ENCODE measurements around the gene GATD1.

GATD1 gene

DNA sequence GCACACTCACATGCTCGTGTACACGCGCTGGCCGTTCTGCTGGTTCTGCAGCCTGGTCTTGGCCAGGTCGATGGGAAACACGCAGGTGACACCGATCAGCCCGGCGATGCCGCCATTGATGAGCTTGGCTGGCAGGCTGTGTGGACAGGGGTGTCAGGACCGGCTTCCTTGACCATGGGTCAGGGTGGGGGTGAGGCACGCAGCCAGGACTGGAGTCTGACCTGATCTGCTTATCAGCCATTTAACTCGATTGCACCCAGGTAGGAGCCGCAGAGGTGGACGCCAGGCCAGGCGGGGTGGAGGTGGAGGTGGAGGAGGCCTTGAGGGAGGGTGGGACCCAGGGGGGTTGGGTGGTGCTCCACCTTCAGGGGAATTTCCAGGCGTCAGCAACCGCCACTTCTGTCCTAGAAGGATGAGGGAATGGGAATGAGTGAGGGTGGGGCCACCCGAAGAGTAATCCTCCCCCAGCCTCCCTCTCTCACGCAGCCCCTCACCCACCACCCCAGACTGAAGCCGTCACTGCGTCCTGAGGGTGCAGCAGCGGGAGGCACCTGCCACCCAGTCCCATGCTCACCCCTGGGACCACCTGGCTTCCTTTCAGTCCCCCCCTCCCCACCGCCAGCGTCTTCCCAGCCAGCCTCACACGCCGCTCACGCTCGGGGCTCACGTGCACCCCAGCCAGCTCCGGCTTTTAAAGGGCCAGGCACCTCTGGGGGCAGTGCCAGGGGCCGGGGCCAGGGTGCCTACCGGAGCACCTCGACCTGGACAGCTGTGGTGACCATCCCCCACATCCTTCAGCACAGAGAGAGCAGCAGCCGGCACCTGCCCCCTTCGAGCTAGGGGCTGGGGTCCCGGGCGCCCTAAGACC lies 17.7 kb upstream of the GATD1 start:
- no peak for DNase-seq
- Histone ChIP-seq H3K14ac (ENCODE audit: low read length) (no peak overlapping the region), H3K23ac (ENCODE audit: low read length) (no peak overlapping the region), H3K18ac (ENCODE audit: low read length) (no peak overlapping the region), H2AK5ac (ENCODE audit: low read length) (no peak overlapping the region), H3K79me2 (ENCODE audit: control insufficient read depth, insufficient read depth, low read length, poor library complexity) (peaks cover 6% of the 10 kb centered on the region), H3K36me3 (ENCODE audit: control insufficient read depth in 1 of 2, insufficient read depth in 2 of 2, low read length in 2 of 2) (peaks cover 48% of the 10 kb centered on the region in 2 experiments), H2BK5ac (ENCODE audit: low read depth, low read length, poor library complexity) (no peak overlapping the region), H4K91ac (ENCODE audit: low read depth, low read length) (no peak overlapping the region), H2BK120ac (ENCODE audit: insufficient read depth, low read length, poor library complexity) (no peak overlapping the region), H3K79me1 (ENCODE audit: low read length) (peaks cover 6% of the 10 kb centered on the region), H3K4me2 (ENCODE audit: low read length) (no peak overlapping the region), H3K27ac (ENCODE audit: low read depth, low read length) (no peak overlapping the region), H3K9ac (ENCODE audit: low read length) (no peak overlapping the region), H3K9me3 (ENCODE audit: insufficient read depth, low read depth, low read length) (no peaks in the 10 kb centered on the region), H3K27me3 (ENCODE audit: insufficient read depth, low read length) (no peaks in the 10 kb centered on the region), H2BK12ac (ENCODE audit: low read length) (no peak overlapping the region), H3K4ac (ENCODE audit: low read depth, low read length) (no peak overlapping the region), H4K8ac (ENCODE audit: low read depth, low read length) (no peak overlapping the region), H2AFZ (ENCODE audit: insufficient read depth, low read length, poor library complexity) (no peak overlapping the region), H4K12ac (ENCODE audit: low read depth, low read length) (no peak overlapping the region), H3K4me3 (ENCODE audit: low read depth, low read length) (no peak overlapping the region), H3K4me1 (ENCODE audit: control insufficient read depth in 1 of 2, insufficient read depth in 2 of 2, low read length in 2 of 2) (peaks cover 17% of the 10 kb centered on the region in 2 experiments)
- WGBS (ENCODE audit: extremely low coverage, insufficient coverage, insufficient read length), result no CpG with 5 or more reads among the region's 38 CpGs

GRCh38 chr11:794013-794765 lies 16.9 kb upstream of the GATD1 start:
- Histone ChIP-seq H2BK120ac (ENCODE audit: insufficient read depth, low read length, poor library complexity) (no peak overlapping the region), H3K4me1 (ENCODE audit: control insufficient read depth in 1 of 2, insufficient read depth in 2 of 2, low read length in 2 of 2) (peaks cover 17% of the 10 kb centered on the region in 2 experiments), H2AFZ (ENCODE audit: insufficient read depth, low read length, poor library complexity) (no peak overlapping the region), H3K79me2 (ENCODE audit: control insufficient read depth, insufficient read depth, low read length, poor library complexity) (peaks cover 6% of the 10 kb centered on the region), H3K4ac (ENCODE audit: low read depth, low read length) (no peak overlapping the region), H3K14ac (ENCODE audit: low read length) (no peak overlapping the region), H3K4me3 (ENCODE audit: low read depth, low read length) (no peak overlapping the region), H4K8ac (ENCODE audit: low read depth, low read length) (no peak overlapping the region), H3K9ac (ENCODE audit: low read length) (no peak overlapping the region), H3K27me3 (ENCODE audit: insufficient read depth, low read length) (peaks cover 2% of the 10 kb centered on the region), H3K79me1 (ENCODE audit: low read length) (peaks cover 6% of the 10 kb centered on the region), H2BK12ac (ENCODE audit: low read length) (no peak overlapping the region), H3K9me3 (ENCODE audit: insufficient read depth, low read depth, low read length) (no peaks in the 10 kb centered on the region), H4K91ac (ENCODE audit: low read depth, low read length) (no peak overlapping the region), H2BK5ac (ENCODE audit: low read depth, low read length, poor library complexity) (no peak overlapping the region), H3K4me2 (ENCODE audit: low read length) (no peak overlapping the region), H2AK5ac (ENCODE audit: low read length) (no peak overlapping the region), H3K36me3 (ENCODE audit: control insufficient read depth in 1 of 2, insufficient read depth in 2 of 2, low read length in 2 of 2) (peaks cover 40% of the 10 kb centered on the region in 2 experiments), H3K18ac (ENCODE audit: low read length) (no peak overlapping the region), H4K12ac (ENCODE audit: low read depth, low read length) (no peak overlapping the region), H3K27ac (ENCODE audit: low read depth, low read length) (no peak overlapping the region), H3K23ac (ENCODE audit: low read length) (no peak overlapping the region)
- DNase-seq, result no peak
- WGBS (ENCODE audit: extremely low coverage, insufficient coverage, insufficient read length), result no CpG with 5 or more reads among the region's 31 CpGs

DNA sequence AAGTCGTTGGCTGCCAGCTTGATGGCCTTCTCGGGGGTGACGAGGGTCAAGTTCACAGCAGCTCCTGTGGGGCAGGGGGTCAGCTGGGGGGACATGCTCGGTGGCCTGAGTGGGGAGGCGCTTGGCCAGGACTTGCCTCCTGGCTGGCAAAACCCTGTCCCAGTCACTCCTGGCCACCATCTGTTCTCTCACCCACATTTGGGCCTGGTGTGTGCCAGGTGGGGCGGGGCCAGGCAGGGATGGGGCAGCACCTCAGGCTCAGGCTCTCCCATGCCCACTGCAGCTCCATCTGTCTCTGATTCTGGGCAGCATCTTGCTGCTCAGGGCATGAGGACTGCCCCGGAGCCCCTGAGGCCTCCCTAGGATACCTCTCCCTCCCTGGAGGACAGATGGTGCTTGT lies 16.3 kb upstream of the GATD1 start:
- H3K9me3 ChIP-seq (ENCODE audit: insufficient read depth, low read depth, low read length), result no peaks in the 10 kb centered on the region
- DNase-seq, result no peak
- H2AK5ac ChIP-seq (ENCODE audit: low read length), result no peak overlapping the region
- H3K18ac ChIP-seq (ENCODE audit: low read length), result no peak overlapping the region
- no peak overlapping the region for H3K27ac ChIP-seq (ENCODE audit: low read depth, low read length)
- H2AFZ ChIP-seq (ENCODE audit: insufficient read depth, low read length, poor library complexity), result no peak overlapping the region
- H3K27me3 ChIP-seq (ENCODE audit: insufficient read depth, low read length), result peaks cover 2% of the 10 kb centered on the region
- no peak overlapping the region for H4K91ac ChIP-seq (ENCODE audit: low read depth, low read length)
- H3K4me1 ChIP-seq (ENCODE audit: control insufficient read depth in 1 of 2, insufficient read depth in 2 of 2, low read length in 2 of 2), result peaks cover 17% of the 10 kb centered on the region in 2 experiments
- no peak overlapping the region for H2BK120ac ChIP-seq (ENCODE audit: insufficient read depth, low read length, poor library complexity)
- H2BK5ac ChIP-seq (ENCODE audit: low read depth, low read length, poor library complexity), result no peak overlapping the region
- H3K79me2 ChIP-seq (ENCODE audit: control insufficient read depth, insufficient read depth, low read length, poor library complexity), result peaks cover 6% of the 10 kb centered on the region
- no peak overlapping the region for H3K14ac ChIP-seq (ENCODE audit: low read length)
- no peak overlapping the region for H3K4me2 ChIP-seq (ENCODE audit: low read length)
- WGBS (ENCODE audit: extremely low coverage, insufficient coverage, insufficient read length), result no CpG with 5 or more reads among the region's 7 CpGs
- peaks cover 6% of the 10 kb centered on the region for H3K79me1 ChIP-seq (ENCODE audit: low read length)
- H4K8ac ChIP-seq (ENCODE audit: low read depth, low read length), result no peak overlapping the region
- no peak overlapping the region for H3K4me3 ChIP-seq (ENCODE audit: low read depth, low read length)
- H3K4ac ChIP-seq (ENCODE audit: low read depth, low read length), result no peak overlapping the region
- H2BK12ac ChIP-seq (ENCODE audit: low read length), result no peak overlapping the region
- no peak overlapping the region for H3K9ac ChIP-seq (ENCODE audit: low read length)
- no peak overlapping the region for H3K23ac ChIP-seq (ENCODE audit: low read length)
- peaks cover 36% of the 10 kb centered on the region in 2 experiments for H3K36me3 ChIP-seq (ENCODE audit: control insufficient read depth in 1 of 2, insufficient read depth in 2 of 2, low read length in 2 of 2)
- H4K12ac ChIP-seq (ENCODE audit: low read depth, low read length), result no peak overlapping the region

DNA sequence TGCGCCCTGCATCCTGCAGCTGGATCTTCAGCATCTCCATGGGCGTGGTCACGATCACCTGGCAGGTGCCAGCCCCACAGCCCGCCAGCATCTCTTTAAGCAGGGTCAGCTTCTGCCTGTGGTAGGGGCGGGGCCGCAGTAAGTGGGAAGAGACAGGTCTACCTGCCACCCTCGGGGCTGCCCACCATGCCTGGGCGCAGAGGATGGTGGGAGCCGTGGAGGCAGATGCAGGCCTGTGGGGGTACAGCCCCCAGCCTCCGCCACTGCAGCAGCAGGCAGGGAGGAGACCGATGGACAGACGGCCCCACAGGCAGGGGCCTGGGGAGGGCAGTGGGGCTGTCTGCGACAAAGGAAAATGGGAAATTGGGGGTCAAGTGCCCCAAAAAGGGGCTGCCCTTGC lies 15.6 kb upstream of the GATD1 start:
- Histone ChIP-seq H4K12ac (ENCODE audit: low read depth, low read length) (no peak overlapping the region), H3K4ac (ENCODE audit: low read depth, low read length) (no peak overlapping the region), H2AFZ (ENCODE audit: insufficient read depth, low read length, poor library complexity) (no peak overlapping the region), H3K27me3 (ENCODE audit: insufficient read depth, low read length) (peaks cover 2% of the 10 kb centered on the region), H2BK120ac (ENCODE audit: insufficient read depth, low read length, poor library complexity) (no peak overlapping the region), H4K91ac (ENCODE audit: low read depth, low read length) (no peak overlapping the region), H2BK5ac (ENCODE audit: low read depth, low read length, poor library complexity) (no peak overlapping the region), H4K8ac (ENCODE audit: low read depth, low read length) (no peak overlapping the region), H3K23ac (ENCODE audit: low read length) (no peak overlapping the region), H3K27ac (ENCODE audit: low read depth, low read length) (no peak overlapping the region), H3K79me1 (ENCODE audit: low read length) (peaks cover 4% of the 10 kb centered on the region), H3K36me3 (ENCODE audit: control insufficient read depth in 1 of 2, insufficient read depth in 2 of 2, low read length in 2 of 2) (peaks cover 36% of the 10 kb centered on the region in 2 experiments), H3K18ac (ENCODE audit: low read length) (no peak overlapping the region), H3K9ac (ENCODE audit: low read length) (no peak overlapping the region), H3K4me2 (ENCODE audit: low read length) (no peak overlapping the region), H2AK5ac (ENCODE audit: low read length) (no peak overlapping the region), H3K79me2 (ENCODE audit: control insufficient read depth, insufficient read depth, low read length, poor library complexity) (peaks cover 4% of the 10 kb centered on the region), H3K4me3 (ENCODE audit: low read depth, low read length) (no peak overlapping the region), H3K9me3 (ENCODE audit: insufficient read depth, low read depth, low read length) (no peaks in the 10 kb centered on the region), H3K14ac (ENCODE audit: low read length) (no peak overlapping the region), H2BK12ac (ENCODE audit: low read length) (no peak overlapping the region), H3K4me1 (ENCODE audit: control insufficient read depth in 1 of 2, insufficient read depth in 2 of 2, low read length in 2 of 2) (peaks cover 14 to 17% of the 10 kb centered on the region in 2 experiments)
- no CpG with 5 or more reads among the region's 13 CpGs for WGBS (ENCODE audit: extremely low coverage, insufficient coverage, insufficient read length)
- DNase-seq, result no peak
